Loucy (cell line): ENCODE results near the gene PAXX.

Experiments used
- H2AFZ ChIP-seq: fragments of 200-600 bp; sonication (generic); 2 replicates; pipeline ENCODE4 v1.6.0; 2016; ENCODE audit warnings: antibody characterized with exemption, mild to moderate bottlenecking, low read length, moderate library complexity
- H3F3A ChIP-seq: fragments of 200-600 bp; 2 replicates; pipeline ENCODE4 v1.6.0; 2016; ENCODE audit warnings: antibody characterized with exemption, low read depth, mild to moderate bottlenecking
- H3K27me3 ChIP-seq: fragments of 200-600 bp; sonication (generic); 2 replicates; pipeline ENCODE4 v1.6.1; 2014; ENCODE audit warnings: low read length, mild to moderate bottlenecking; ENCODE audit not compliant: insufficient read depth, poor library complexity, severe bottlenecking
- H3K36me3 ChIP-seq: fragments of 200-600 bp; sonication (generic); 2 replicates; pipeline ENCODE4 v1.6.1; 2016; ENCODE audit warnings: low read length; ENCODE audit not compliant: insufficient read depth
- H3K4me1 ChIP-seq: fragments of 200-600 bp; sonication (generic); 2 replicates; pipeline ENCODE4 v1.5.1; 2014; ENCODE audit warnings: low read length, mild to moderate bottlenecking; ENCODE audit not compliant: insufficient read depth, poor library complexity, severe bottlenecking
- H3K4me2 ChIP-seq: fragments of 200-600 bp; sonication (generic); 2 replicates; pipeline ENCODE4 v1.6.0; 2014; ENCODE audit warnings: antibody characterized with exemption, low read length, low read depth, mild to moderate bottlenecking; ENCODE audit not compliant: poor library complexity, severe bottlenecking
- H3K4me3 ChIP-seq: fragments of 200-600 bp; sonication (generic); 2 replicates; pipeline ENCODE4 v1.5.1; 2014; ENCODE audit warnings: low read length, mild to moderate bottlenecking, mixed read lengths; ENCODE audit not compliant: poor library complexity, severe bottlenecking
- H3K79me2 ChIP-seq: fragments of 200-600 bp; sonication (generic); 2 replicates; pipeline ENCODE4 v1.6.1; 2014; ENCODE audit warnings: low read length; ENCODE audit not compliant: insufficient read depth
- H3K9ac ChIP-seq: fragments of 200-600 bp; sonication (generic); 2 replicates; pipeline ENCODE4 v1.6.0; 2014; ENCODE audit warnings: mild to moderate bottlenecking, low read depth, low read length, moderate library complexity; ENCODE audit not compliant: poor library complexity, severe bottlenecking
- H3K9me2 ChIP-seq: fragments of 200-600 bp; sonication (generic); replicated peaks from 2 replicates; pipeline ENCODE4 v1.6.1; 2016; ENCODE audit warnings: low read depth, low read length, mixed read lengths
- H3K9me3 ChIP-seq: fragments of 200-600 bp; sonication (generic); 2 replicates; pipeline ENCODE4 v1.6.1; 2014; ENCODE audit warnings: mild to moderate bottlenecking, antibody characterized with exemption, low read length, low read depth; ENCODE audit not compliant: insufficient read depth
- H4K20me1 ChIP-seq: fragments of 200-600 bp; sonication (generic); 2 replicates; pipeline ENCODE4 v1.6.0; 2014; ENCODE audit warnings: antibody characterized with exemption, low read length, mild to moderate bottlenecking; ENCODE audit not compliant: insufficient read depth, poor library complexity, severe bottlenecking
- CTCF ChIP-seq: fragments of 200-600 bp; sonication (generic); conservative IDR thresholded peaks from 2 replicates; pipeline ENCODE4 v1.5.1; 2014; ENCODE audit warnings: mild to moderate bottlenecking, antibody characterized with exemption, low read length
- EZH2phosphoT487 ChIP-seq: fragments of 200-600 bp; IDR thresholded peaks from 2 replicates; pipeline ENCODE4 v1.6.1; 2018; ENCODE audit warnings: antibody characterized with exemption, mild to moderate bottlenecking, moderate library complexity, borderline replicate concordance

The PAXX gene

GRCh38 chr9:136977649-136978072 lies 14.6 kb upstream of the PAXX start:
- TF ChIP-seq CTCF (no peak), EZH2phosphoT487 (no peak)
- Histone ChIP-seq H2AFZ (no peak overlapping the region), H4K20me1 (no peaks in the 10 kb centered on the region), H3K4me3 (no peak overlapping the region), H3K27me3 (no peaks in the 10 kb centered on the region), H3K9me3 (no peaks in the 10 kb centered on the region), H3K9me2 (no peaks in the 10 kb centered on the region), H3K4me2 (no peak overlapping the region), H3F3A (no peaks in the 10 kb centered on the region), H3K79me2 (no peaks in the 10 kb centered on the region), H3K4me1 (peaks cover 5% of the 10 kb centered on the region), H3K36me3 (no peaks in the 10 kb centered on the region), H3K9ac (no peak overlapping the region)

- no peak overlapping the region for H3K9ac ChIP-seq
Measured at GRCh38 chr9:136978073-136978864, 14.0 kb upstream of the PAXX start.

GRCh38 chr9:136978865-136979544 lies 13.2 kb upstream of the PAXX start:
- no peaks in the 10 kb centered on the region for H3K27me3 ChIP-seq
- H3K9me3 ChIP-seq = no peaks in the 10 kb centered on the region
- H3K4me1 ChIP-seq = peaks cover 5% of the 10 kb centered on the region
- no peaks in the 10 kb centered on the region for H3F3A ChIP-seq
- no peaks in the 10 kb centered on the region for H4K20me1 ChIP-seq
- no peak overlapping the region for H3K4me2 ChIP-seq
- H3K9me2 ChIP-seq = no peaks in the 10 kb centered on the region
- H3K79me2 ChIP-seq = no peaks in the 10 kb centered on the region
- no peak overlapping the region for H2AFZ ChIP-seq
- TF ChIP-seq EZH2phosphoT487 (no peak), CTCF (no peak)
- H3K36me3 ChIP-seq = no peaks in the 10 kb centered on the region
- no peak overlapping the region for H3K9ac ChIP-seq
- no peak overlapping the region for H3K4me3 ChIP-seq

More at GRCh38 chr9:136978073-136978864, 14.0 kb upstream of the PAXX start:
- TF ChIP-seq CTCF = no peak
- H2AFZ ChIP-seq = no peak overlapping the region
- no peaks in the 10 kb centered on the region for H3K9me3 ChIP-seq
- H3K79me2 ChIP-seq = no peaks in the 10 kb centered on the region
- no peak overlapping the region for H3K4me2 ChIP-seq
- no peak overlapping the region for H3K4me3 ChIP-seq
- no peaks in the 10 kb centered on the region for H3K9me2 ChIP-seq
- H3K36me3 ChIP-seq = no peaks in the 10 kb centered on the region
- no peaks in the 10 kb centered on the region for H4K20me1 ChIP-seq
- H3F3A ChIP-seq = no peaks in the 10 kb centered on the region
- peaks cover 5% of the 10 kb centered on the region for H3K4me1 ChIP-seq
- H3K27me3 ChIP-seq = no peaks in the 10 kb centered on the region
